H1 (cell line): ENCODE measurements around the gene CUL9. TPM values are rescaled to one million over a fixed set of nuclear protein-coding genes. Genes with fewer than 3 reads are reported as not detected.
A peak's percentile ranks its signal among the peaks of the same experiment; 100 is the strongest.

Source experiments
- CTCF ChIA-PET: fragments of 300-600 bp; sonication (Branson Sonifier 250); formaldehyde crosslinking; loops from one replicate; lab custom pipeline; 2021; ENCODE audit not compliant: partially characterized antibody; lab: Charles Lee
- POLR2A ChIA-PET: fragments of 300-600 bp; sonication (Branson Sonifier 250); formaldehyde crosslinking; loops from one replicate; lab custom pipeline; 2021; ENCODE audit warnings: inconsistent platforms; ENCODE audit not compliant: partially characterized antibody; lab: Charles Lee
- DNase-seq, 2 experiments: peaks; one replicate each; pipeline versions ENCODE4 v3.0.0 to v3.0.0-alpha.2; 2010 to 2022; ENCODE audit warnings: low spot score in 2 of 2, low read depth in 1 of 2, mixed read lengths in 1 of 2
- FAIRE-seq: peaks from 2 replicates; lab custom pipeline; 2011; peaks lifted over from hg19 to GRCh38; lab: Jason Lieb, UNC
- H2AFZ ChIP-seq: 2 replicates; pipeline ENCODE4 v1.8.1; 2012; ENCODE audit warnings: low read length, inconsistent platforms
- H2AK5ac ChIP-seq: 2 replicates; pipeline ENCODE4 v1.6.1; 2013; ENCODE audit warnings: low read depth, low read length
- H2BK120ac ChIP-seq: replicated peaks from 2 replicates; pipeline ENCODE3; 2013; ENCODE audit warnings: low read depth, low read length, inconsistent platforms
- H2BK12ac ChIP-seq: 2 replicates; pipeline ENCODE4 v1.6.1; 2013; ENCODE audit warnings: low read depth, low read length
- H2BK15ac ChIP-seq: 2 replicates; pipeline ENCODE4 v1.6.1; 2013; ENCODE audit warnings: low read length
- H2BK20ac ChIP-seq: 2 replicates; pipeline ENCODE4 v1.6.1; 2013; ENCODE audit warnings: low read length
- H2BK5ac ChIP-seq: 2 replicates; pipeline ENCODE4 v1.6.1; 2013; ENCODE audit warnings: low read depth, low read length
- H3K14ac ChIP-seq: 2 replicates; pipeline ENCODE4 v1.6.1; 2013; ENCODE audit warnings: inconsistent platforms; ENCODE audit not compliant: insufficient read length
- H3K18ac ChIP-seq: 2 replicates; pipeline ENCODE4 v1.6.1; 2013; ENCODE audit warnings: low read length; ENCODE audit errors: extremely low read depth
- H3K23ac ChIP-seq: 2 replicates; pipeline ENCODE4 v1.6.1; 2013; ENCODE audit warnings: inconsistent platforms; ENCODE audit not compliant: insufficient read length
- H3K23me2 ChIP-seq: 2 replicates; pipeline ENCODE4 v1.6.1; 2013; ENCODE audit warnings: low read depth, low read length
- H3K27ac ChIP-seq: 2 replicates; pipeline ENCODE4 v1.6.1; 2011; ENCODE audit warnings: low read depth, low read length, inconsistent platforms
- H3K27me3 ChIP-seq, 4 experiments: replicated peaks in 1 of 4; 1 replicate in 1 of 4; 2 replicates in 3 of 4; pipeline versions ENCODE4 v1.6.1 to v1.8.1; 2011 to 2013; ENCODE audit warnings: low read length in 3 of 4, mild to moderate bottlenecking in 3 of 4, inconsistent platforms in 2 of 4, mixed read lengths in 2 of 4, moderate library complexity in 1 of 4; ENCODE audit not compliant: control insufficient read depth in 3 of 4, insufficient read depth in 3 of 4; ENCODE audit errors: extremely low read depth in 1 of 4
- H3K36me3 ChIP-seq, 4 experiments: 2 replicates each; pipeline versions ENCODE4 v1.6.1 to v1.8.1; 2011 to 2013; ENCODE audit warnings: mild to moderate bottlenecking in 4 of 4, low read length in 3 of 4, moderate library complexity in 2 of 4, control low read depth in 1 of 4, inconsistent platforms in 1 of 4; ENCODE audit not compliant: insufficient read depth in 4 of 4, control insufficient read depth in 2 of 4
- H3K4ac ChIP-seq: replicated peaks from 2 replicates; pipeline ENCODE3; 2013; ENCODE audit warnings: low read length, low read depth, mixed read lengths, inconsistent platforms; ENCODE audit not compliant: insufficient read length
- H3K4me1 ChIP-seq, 4 experiments: replicated peaks in 1 of 4; 1 replicate in 1 of 4; 2 replicates in 3 of 4; pipeline versions ENCODE4 v1.6.1 to v1.8.1; 2011 to 2013; ENCODE audit warnings: low read length in 3 of 4, inconsistent platforms in 2 of 4, mixed read lengths in 1 of 4; ENCODE audit not compliant: insufficient read depth in 4 of 4, control insufficient read depth in 3 of 4
- H3K4me2 ChIP-seq, 2 experiments: 2 replicates each; pipeline versions ENCODE4 v1.6.1 to v1.8.1; 2011 to 2013; ENCODE audit warnings: low read depth in 2 of 2, low read length in 2 of 2, control low read depth in 1 of 2, inconsistent platforms in 1 of 2, mild to moderate bottlenecking in 1 of 2; ENCODE audit not compliant: insufficient read depth in 1 of 2
- H3K4me3 ChIP-seq, 4 experiments: fragments of 200-600, 300-600 bp in 1 of 4; sonication (generic), shearing (Covaris generic), sonication (Bioruptor Twin) in 1 of 4; 2 replicates each; pipeline versions ENCODE4 v1.5.1 to v1.8.1; 2011 to 2016; ENCODE audit warnings: low read length in 4 of 4, low read depth in 3 of 4, control low read depth in 2 of 4, inconsistent platforms in 2 of 4, mild to moderate bottlenecking in 2 of 4, mixed read lengths in 1 of 4, moderate library complexity in 1 of 4; ENCODE audit not compliant: insufficient read depth in 2 of 4; ENCODE audit errors: extremely low read depth in 1 of 4
- H3K56ac ChIP-seq: replicated peaks from 2 replicates; pipeline ENCODE3; 2013; ENCODE audit warnings: low read depth, mild to moderate bottlenecking, mixed read lengths, low read length, inconsistent platforms; ENCODE audit not compliant: insufficient read length
- H3K79me1 ChIP-seq: 2 replicates; pipeline ENCODE4 v1.6.1; 2013; ENCODE audit warnings: low read depth, low read length, control low read depth
- H3K79me2 ChIP-seq, 2 experiments: 2 replicates each; pipeline versions ENCODE4 v1.6.1 to v1.8.1; 2012 to 2013; ENCODE audit warnings: low read length in 2 of 2, mild to moderate bottlenecking in 2 of 2, inconsistent platforms in 1 of 2; ENCODE audit not compliant: insufficient read depth in 2 of 2, control insufficient read depth in 1 of 2
- H3K9ac ChIP-seq, 4 experiments: replicated peaks in 1 of 4; 1 replicate in 1 of 4; 2 replicates in 3 of 4; pipeline versions ENCODE4 v1.6.1 to v1.8.1; 2011 to 2013; ENCODE audit warnings: low read depth in 3 of 4, low read length in 3 of 4, control low read depth in 2 of 4, mild to moderate bottlenecking in 2 of 4, moderate library complexity in 2 of 4, inconsistent platforms in 1 of 4; ENCODE audit errors: extremely low read depth in 1 of 4
- H3K9me3 ChIP-seq, 2 experiments: 2 replicates each; pipeline versions ENCODE4 v1.6.1 to v1.8.1; 2012 to 2013; ENCODE audit warnings: mild to moderate bottlenecking in 2 of 2, moderate library complexity in 2 of 2, control low read depth in 1 of 2, inconsistent platforms in 1 of 2, low read depth in 1 of 2, low read length in 1 of 2, mixed read lengths in 1 of 2; ENCODE audit not compliant: insufficient read depth in 2 of 2
- H4K20me1 ChIP-seq, 2 experiments: replicated peaks in 1 of 2; 2 replicates each; pipeline versions ENCODE3 to v1.8.1; 2011 to 2013; ENCODE audit warnings: inconsistent platforms in 2 of 2, low read length in 2 of 2, mild to moderate bottlenecking in 1 of 2; ENCODE audit not compliant: insufficient read depth in 2 of 2, control insufficient read depth in 1 of 2
- H4K5ac ChIP-seq: 2 replicates; pipeline ENCODE4 v1.6.1; 2013; ENCODE audit warnings: low read length, low read depth, mixed read lengths, inconsistent platforms; ENCODE audit not compliant: insufficient read length
- H4K8ac ChIP-seq: 2 replicates; pipeline ENCODE4 v1.8.0; 2013; ENCODE audit warnings: mild to moderate bottlenecking, moderate library complexity, low read length, inconsistent platforms; ENCODE audit not compliant: insufficient read depth; ENCODE audit errors: extremely low read depth
- H4K91ac ChIP-seq: replicated peaks from 2 replicates; pipeline ENCODE3; 2013; ENCODE audit warnings: low read length, mixed read lengths, inconsistent platforms; ENCODE audit not compliant: insufficient read length
- ATF2 ChIP-seq: IDR thresholded peaks from 2 replicates; pipeline ENCODE4 v1.6.1; 2012; ENCODE audit warnings: low read length, inconsistent platforms
- CBX8 ChIP-seq: fragments of 300-800, 300-1000 bp; sonication (generic); IDR thresholded peaks from 2 replicates; pipeline ENCODE4 v1.7.1; 2016; ENCODE audit warnings: low read depth, low read length, borderline replicate concordance
- EZH2 ChIP-seq: fragments of 200-600 bp; sonication (generic); IDR thresholded peaks from 2 replicates; pipeline ENCODE4 v1.7.1; 2012; ENCODE audit warnings: low read depth, mild to moderate bottlenecking, moderate library complexity, low read length, inconsistent platforms; ENCODE audit not compliant: severe bottlenecking
- JUN ChIP-seq: IDR thresholded peaks from 2 replicates; pipeline ENCODE4 v1.6.1; 2011; ENCODE audit warnings: low read depth, mild to moderate bottlenecking, improper control_type of control experiment, low read length
- JUND ChIP-seq: IDR thresholded peaks from 2 replicates; pipeline ENCODE4 v1.6.1; 2011; ENCODE audit warnings: mild to moderate bottlenecking, improper control_type of control experiment, low read length
- MAFK ChIP-seq: IDR thresholded peaks from 2 replicates; pipeline ENCODE4 v1.6.1; 2012; ENCODE audit warnings: low read depth, mild to moderate bottlenecking, improper control_type of control experiment, low read length
- POLR2AphosphoS5 ChIP-seq: IDR thresholded peaks from 2 replicates; pipeline ENCODE4 v1.6.1; 2011; ENCODE audit warnings: low read depth, low read length
- SAP30 ChIP-seq: fragments of 300-600 bp; sonication (generic); IDR thresholded peaks from 2 replicates; pipeline ENCODE4 v1.7.1; 2012; ENCODE audit warnings: low read length, moderate library complexity, mild to moderate bottlenecking, inconsistent platforms; ENCODE audit not compliant: insufficient read depth, insufficient replicate concordance
- ZNF274 ChIP-seq: IDR thresholded peaks from 2 replicates; pipeline ENCODE4 v1.7.0; 2012; ENCODE audit warnings: low read length, borderline replicate concordance; ENCODE audit errors: extremely low read depth
- WGBS, 2 experiments: shearing (Covaris generic) in 1 of 2; methylation state at CpG; one replicate each; pipeline versions ENCODE4 v1.1.6 to v1.1.7; 2013 to 2015; ENCODE audit warnings: low lambda C conversion rate in 2 of 2, mixed read lengths in 2 of 2, inconsistent platforms in 1 of 2, low coverage in 1 of 2, missing lambda C conversion rate in 1 of 2; ENCODE audit not compliant: insufficient replicate concordance in 2 of 2, insufficient coverage in 1 of 2, insufficient read length in 1 of 2; ENCODE audit errors: extremely low coverage in 1 of 2, missing lambda C conversion rate in 1 of 2; 5-methylcytosine and 5-hydroxymethylcytosine counted together
- polyA plus RNA-seq, 7 experiments: library from polyadenylated mRNA; depleted of rRNA in 3 of 7; stranded (reverse) in 5 of 7; unstranded in 2 of 7; fragments of >200 nt in 5 of 7; fragments of 200-250 nt in 2 of 7; gene quantifications; 1 replicate in 5 of 7; 2 replicates in 1 of 7; 4 replicates in 1 of 7; pipeline versions ENCODE4 v1.2.1 to v1.2.3, GENCODE V29; 2011 to 2013; ENCODE audit warnings: missing spikeins in 2 of 7, mixed read lengths in 2 of 7
- total RNA-seq: library from RNA; stranded (reverse); fragmentation: NEBNext Ultra II Directional; extraction: Animal tissue kit (Norgen Biotek cat#: 25700); gene quantifications from 2 replicates; pipeline ENCODE4 v1.2.1, GENCODE V29; 2021

CUL9 gene
- total and polyA plus RNA-seq, 2 of the 8 experiments (the other 6 are each of a cell fraction or from before 2014, with no cell fraction given), result 7.7 to 9.8 TPM

- Histone ChIP-seq H2BK120ac (no peak overlapping the region), H3K9ac (peak overlapping the region in 1 of 4 experiments; percentile 16; a peak in 1 of 7 replicates), H2BK5ac (0 out of 2 replicates have a peak overlapping the region, but pooled peaks have one; percentile 37), H4K91ac (no peak overlapping the region), H3K4me3 (no peak overlapping the region), H2BK12ac (no peak overlapping the region), H3K79me2 (no peaks in the 10 kb centered on the region), H3K23me2 (no peaks in the 10 kb centered on the region), H3K4ac (no peak overlapping the region), H2AFZ (no peak overlapping the region), H4K8ac (no peak overlapping the region), H3K36me3 (no peaks in the 10 kb centered on the region; a peak in 1 of 8 replicates), H2AK5ac (no peak overlapping the region), H3K14ac (no peak overlapping the region), H3K79me1 (0 out of 2 replicates have a peak, but pooled peaks cover 2% of the 10 kb centered on the region), H3K56ac (no peak overlapping the region), H3K18ac (no peak overlapping the region), H2BK20ac (no peak overlapping the region), H3K27ac (no peak overlapping the region), H3K9me3 (no peaks in the 10 kb centered on the region), H3K23ac (no peak overlapping the region), H3K27me3 (no peaks in the 10 kb centered on the region), H2BK15ac (no peak overlapping the region), H4K20me1 (peaks cover 5% of the 10 kb centered on the region in 2 experiments), H4K5ac (no peak overlapping the region), H3K4me2 (no peak overlapping the region), H3K4me1 (peaks cover 0 to 4% (median 0%) of the 10 kb centered on the region in 4 experiments; a peak in 1 of 7 replicates)
- FAIRE-seq, result no peak
- no peak for DNase-seq
- ChIA-PET POLR2A (interaction anchor here (0.6 to 2.5 kb wide), 11 partner anchors 8 to 293 kb away, joined by 3 to 19 read pairs (median 4); partner anchors contain the start of genes CUL9 and DNPH1), CTCF (interaction anchor here (0.5 to 3.2 kb wide), 8 partner anchors 11 to 286 kb away, joined by 3 to 10 read pairs (median 4); no protein-coding TSS in a partner anchor)
- 94% methylated on average over 15 of the region's 20 CpGs; no CpG with 5 or more reads in 1 of the 2 experiments for WGBS, 2 experiments
- no peak for TF ChIP-seq ZNF274
- no peak for TF ChIP-seq EZH2
- no peak for TF ChIP-seq JUN
- no peak for TF ChIP-seq ATF2
- TF ChIP-seq POLR2AphosphoS5, result no peak
- TF ChIP-seq JUND, result no peak
- TF ChIP-seq MAFK, result no peak
- no peak for TF ChIP-seq CBX8
- TF ChIP-seq SAP30, result no peak
Observed at GRCh38 chr6:43221046-43221972, 39.3 kb downstream of the CUL9 start.
